Anterior cingulate cortex (tissue), 58 donors: ENCODE data around the gene SENP3.

Experiments used
- DNase-seq, 58 donors: peaks; one replicate each; lab custom pipeline; 2025; lab: John Stamatoyannopoulos, UW

SENP3 gene

DNA sequence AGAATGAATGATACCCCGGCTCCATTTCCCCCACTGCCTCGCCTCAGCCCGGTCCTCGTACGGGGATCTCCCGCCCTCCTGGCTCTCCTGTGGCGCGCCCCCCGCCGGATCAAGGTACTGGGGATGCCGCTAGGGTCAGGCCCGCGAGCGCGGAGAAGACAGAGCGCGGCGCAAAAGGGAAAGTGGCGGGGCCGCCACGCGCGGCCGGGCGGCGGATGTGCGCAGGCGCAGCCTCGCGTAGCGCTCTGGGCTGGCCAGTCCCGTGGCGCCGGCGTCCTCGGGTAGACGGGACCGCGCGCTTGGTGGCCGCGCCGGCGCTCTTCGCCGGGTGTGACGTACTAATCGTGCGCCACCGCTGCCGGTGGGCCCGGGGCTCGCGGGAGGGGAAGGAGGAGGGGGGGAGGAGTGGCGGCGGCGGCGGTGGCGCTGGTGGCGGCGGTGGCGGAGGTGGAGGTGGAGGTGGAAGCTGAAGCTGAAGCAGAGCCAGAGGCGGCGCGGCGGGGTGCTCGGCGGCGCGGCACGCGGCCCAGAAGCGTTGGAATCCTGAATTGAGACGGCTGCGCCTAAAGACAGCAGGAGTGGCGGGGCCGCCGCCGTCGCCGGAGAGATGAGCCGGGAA is at the start of gene SENP3:
SENP3 (plus strand) TSS at position 331 of the 619 bp plus-strand sequence. CDS start 1,158 bp downstream, outside the sequence.
- DNase-seq = peak in 55 of 58 donors; percentile 28 to 92 (median 83)

DNA sequence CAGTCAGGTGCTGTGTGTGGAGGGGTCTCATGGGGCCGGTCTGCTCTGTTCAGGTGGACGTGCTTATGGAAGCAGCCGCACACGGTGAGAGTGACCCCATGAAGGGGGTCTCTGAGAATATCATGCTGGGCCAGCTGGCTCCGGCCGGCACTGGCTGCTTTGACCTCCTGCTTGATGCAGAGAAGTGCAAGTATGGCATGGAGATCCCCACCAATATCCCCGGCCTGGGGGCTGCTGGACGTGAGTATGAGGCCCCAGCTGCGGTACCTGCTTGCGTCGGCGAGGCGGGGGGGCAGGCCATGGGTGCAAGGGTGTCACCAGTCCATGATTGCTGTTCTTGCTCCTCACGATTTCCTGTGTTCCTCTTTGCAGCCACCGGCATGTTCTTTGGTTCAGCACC is 49.6 kb upstream of the SENP3 start:
- no peak for DNase-seq

DNA sequence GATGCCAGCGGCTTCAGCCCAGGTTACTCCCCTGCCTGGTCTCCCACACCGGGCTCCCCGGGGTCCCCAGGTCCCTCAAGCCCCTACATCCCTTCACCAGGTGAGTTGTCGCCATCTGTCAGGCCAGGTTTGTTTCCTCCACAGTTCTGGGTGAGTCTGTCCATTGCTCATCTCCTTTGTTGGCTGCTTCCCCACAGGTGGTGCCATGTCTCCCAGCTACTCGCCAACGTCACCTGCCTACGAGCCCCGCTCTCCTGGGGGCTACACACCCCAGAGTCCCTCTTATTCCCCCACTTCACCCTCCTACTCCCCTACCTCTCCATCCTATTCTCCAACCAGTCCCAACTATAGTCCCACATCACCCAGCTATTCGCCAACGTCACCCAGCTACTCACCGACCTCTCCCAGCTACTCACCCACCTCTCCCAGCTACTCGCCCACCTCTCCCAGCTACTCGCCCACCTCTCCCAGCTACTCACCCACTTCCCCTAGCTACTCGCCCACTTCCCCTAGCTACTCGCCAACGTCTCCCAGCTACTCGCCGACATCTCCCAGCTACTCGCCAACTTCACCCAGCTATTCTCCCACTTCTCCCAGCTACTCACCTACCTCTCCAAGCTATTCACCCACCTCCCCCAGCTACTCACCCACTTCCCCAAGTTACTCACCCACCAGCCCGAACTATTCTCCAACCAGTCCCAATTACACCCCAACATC is 48.7 kb upstream of the SENP3 start:
- no peak for DNase-seq

DNA sequence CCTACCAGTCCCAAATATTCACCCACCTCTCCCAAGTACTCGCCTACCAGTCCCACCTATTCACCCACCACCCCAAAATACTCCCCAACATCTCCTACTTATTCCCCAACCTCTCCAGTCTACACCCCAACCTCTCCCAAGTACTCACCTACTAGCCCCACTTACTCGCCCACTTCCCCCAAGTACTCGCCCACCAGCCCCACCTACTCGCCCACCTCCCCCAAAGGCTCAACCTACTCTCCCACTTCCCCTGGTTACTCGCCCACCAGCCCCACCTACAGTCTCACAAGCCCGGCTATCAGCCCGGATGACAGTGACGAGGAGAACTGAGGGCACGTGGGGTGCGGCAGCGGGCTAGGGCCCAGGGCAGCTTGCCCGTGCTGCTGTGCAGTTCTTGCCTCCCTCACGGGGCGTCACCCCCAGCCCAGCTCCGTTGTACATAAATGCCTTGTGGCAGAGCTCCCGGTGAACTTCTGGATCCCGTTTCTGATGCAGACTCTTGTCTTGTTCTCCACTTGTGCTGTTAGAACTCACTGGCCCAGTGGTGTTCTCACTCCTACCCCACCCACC is 47.8 kb upstream of the SENP3 start:
- DNase-seq = peak in 1 of 58 donors; percentile 5

GRCh38 chr17:7515911-7516610 is 45.7 kb upstream of the SENP3 start:
- no peak for DNase-seq

- no peak for DNase-seq
These were observed 38.7 kb upstream of the SENP3 start for GRCh38 chr17:7523033-7523432.

DNA sequence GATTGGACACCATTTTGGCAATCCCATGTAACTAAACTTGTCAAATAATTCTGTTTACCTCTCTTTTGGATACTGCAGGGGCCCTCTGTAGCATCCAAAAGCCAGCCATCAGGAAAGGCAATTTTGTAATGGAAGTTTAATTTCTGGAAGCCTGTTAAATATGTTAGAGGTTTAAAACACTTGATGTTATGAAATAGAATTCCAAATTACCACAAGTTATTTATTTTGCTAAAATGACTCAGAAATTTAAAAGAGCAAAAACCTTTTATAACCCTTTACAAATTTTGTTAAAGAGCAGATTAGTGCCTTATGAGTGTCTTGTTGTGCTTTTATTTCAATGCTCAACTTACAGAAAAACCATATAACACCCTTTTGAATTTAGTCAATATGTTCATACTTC is 32.9 kb upstream of the SENP3 start:
- DNase-seq = no peak

DNA sequence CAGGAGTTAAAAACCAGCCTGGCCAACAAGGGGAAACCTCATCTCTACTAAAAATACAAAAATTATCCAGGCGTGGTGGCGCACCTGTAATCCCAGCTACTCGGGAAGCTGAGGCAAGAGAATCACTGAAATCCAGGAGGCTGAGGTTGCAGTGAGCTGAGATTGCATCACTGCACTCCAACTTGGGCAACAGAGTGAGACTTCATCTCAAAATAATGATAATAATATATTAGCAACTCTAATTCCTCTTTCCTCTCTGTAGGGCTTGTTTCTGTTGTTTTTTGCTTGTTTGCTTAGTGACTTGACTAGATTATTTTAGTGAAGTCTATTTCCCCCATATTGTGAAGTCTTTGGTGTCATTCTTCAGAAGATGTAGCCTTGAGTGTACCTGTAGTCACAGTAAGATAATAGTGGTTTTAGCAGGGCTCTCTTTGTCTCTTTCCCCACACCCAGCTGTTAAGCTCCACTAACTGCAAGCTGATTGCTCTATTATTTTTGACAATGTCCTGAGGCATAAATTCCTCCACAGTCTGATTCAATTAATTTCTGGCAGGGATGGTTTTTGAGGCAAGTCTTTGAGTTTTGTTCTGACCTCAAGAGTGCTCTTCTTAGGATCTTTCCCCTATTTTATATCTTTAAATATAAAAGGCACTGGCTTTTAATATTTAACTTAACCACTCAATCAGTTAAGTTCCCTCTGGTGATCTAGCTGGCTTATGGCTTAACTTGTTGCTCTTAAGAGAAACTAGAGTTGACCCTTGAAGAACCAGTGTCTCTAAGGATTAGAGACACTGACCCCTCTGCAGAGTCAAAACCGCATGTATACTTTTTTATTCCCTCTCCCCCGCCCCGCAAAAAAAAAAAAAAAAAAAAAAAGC is 31.5 kb upstream of the SENP3 start:
- DNase-seq = no peak

GRCh38 chr17:7538050-7538449 is 23.7 kb upstream of the SENP3 start:
- no peak for DNase-seq

DNA sequence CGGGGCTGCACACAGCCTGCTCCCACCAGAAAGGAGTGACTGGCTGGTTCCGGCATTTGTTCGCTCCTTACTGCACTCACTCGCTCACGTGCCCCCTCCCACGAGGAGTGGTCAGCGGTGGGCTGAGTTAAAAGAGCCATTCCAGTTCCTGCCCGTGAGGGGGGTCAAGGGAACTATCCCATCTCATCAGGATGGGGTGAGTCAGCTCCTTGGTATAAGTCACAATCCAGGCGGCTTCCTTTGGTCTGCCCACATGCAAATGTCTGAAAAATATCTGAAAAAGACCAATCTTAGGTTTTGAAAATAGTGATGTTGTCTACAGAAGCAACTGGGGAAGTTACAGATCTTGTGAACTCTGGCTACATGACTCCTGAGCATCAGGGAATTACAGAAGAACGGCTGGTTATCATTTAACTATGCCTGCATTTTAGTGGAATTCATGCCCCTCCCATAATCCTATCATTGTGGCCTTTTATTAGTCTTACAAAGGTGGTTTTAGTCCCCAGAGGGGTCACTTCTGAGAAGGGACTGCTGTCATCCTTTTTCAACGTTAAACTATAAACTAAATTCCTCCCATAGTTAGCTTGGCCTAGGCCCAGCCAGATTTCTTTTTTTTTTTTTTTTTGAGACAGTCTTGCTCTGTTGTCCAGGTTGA is 22.7 kb upstream of the SENP3 start:
- DNase-seq = no peak

DNA sequence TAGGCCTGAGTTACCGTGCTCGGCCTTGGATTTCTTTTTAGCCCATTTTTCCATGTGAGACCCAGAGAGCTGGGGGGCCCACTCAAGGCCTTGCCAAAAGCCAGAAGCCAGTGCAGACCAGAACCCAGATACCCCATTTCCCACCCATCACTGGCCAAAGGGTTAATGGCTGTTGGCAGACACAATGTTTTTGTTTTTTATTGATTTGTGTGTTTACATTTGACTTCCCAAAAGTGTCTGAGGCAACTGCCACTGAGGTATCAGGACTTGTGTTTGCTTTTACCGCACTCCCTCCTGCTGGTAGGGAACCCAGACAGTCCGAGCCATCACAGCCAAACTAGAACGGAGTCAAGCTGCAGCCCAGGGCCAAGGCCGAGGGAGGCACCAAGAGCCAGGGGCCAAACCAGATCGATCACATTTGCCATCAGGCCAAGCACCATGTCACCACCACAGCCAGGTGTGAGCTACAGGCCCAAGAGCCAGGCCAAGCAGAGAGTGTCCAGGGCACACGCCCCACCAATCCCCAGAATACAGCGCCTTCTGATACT is 20.6 kb upstream of the SENP3 start:
- no peak for DNase-seq

DNA sequence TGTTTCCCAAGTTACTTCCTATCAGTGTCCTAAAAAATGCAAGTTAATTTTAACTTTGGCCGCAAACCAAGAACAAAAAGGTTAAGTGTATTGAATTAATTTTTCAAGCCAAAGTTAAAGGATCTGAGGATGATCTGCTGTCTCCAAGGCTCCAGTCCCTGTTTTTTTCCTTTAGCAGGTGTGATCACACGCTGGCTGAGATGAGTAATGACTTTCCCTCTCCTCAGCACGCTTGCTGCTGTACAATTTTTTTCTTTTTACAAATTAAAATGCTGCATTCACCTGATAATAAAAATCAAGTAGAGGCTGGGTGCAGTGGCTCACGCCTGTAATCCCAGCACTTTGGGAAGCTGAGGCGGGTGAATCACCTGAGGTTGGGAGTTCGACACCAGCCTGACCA is 16.8 kb upstream of the SENP3 start:
- no peak for DNase-seq

DNA sequence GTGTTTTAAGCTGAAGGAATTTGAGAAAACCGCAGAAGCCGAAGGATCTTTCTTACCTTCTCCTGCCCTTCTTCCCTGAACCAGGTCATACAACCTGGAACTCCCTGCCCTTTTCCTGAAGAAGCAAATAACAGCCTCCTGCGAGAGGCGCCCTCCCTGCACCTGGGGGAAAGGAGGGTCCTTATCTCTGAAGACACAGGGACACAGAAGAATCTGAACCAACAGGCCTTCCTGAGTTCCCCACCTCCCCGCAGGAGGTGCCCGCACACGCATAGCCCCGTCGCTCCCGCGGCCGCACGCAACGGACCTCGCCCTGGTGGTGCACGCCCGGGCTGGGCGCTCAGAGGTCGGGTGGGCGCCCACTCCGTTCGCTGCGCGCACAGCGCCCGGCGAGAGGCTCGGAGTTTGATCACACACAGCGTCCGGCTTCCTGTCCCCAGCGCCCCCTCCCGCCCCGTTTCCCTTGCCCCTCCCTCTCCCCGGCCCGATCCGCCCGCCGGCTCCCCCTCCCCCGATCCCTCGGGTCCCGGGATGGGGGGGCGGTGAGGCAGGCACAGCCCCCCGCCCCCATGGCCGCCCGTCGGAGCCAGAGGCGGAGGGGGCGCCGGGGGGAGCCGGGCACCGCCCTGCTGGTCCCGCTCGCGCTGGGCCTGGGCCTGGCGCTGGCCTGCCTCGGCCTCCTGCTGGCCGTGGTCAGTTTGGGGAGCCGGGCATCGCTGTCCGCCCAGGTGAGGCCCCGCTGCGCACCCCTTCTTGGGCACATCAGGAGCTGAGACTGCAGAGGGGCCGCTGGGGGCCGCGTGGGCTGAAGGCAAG is 12.9 kb upstream of the SENP3 start, which contains the start of gene TNFSF12:
TNFSF12 (plus strand) TSS at position 474 of the 816 bp plus-strand sequence; CDS start at position 570, 96 bp downstream.
- peak in 42 of 58 donors; percentile 13 to 71 (median 42) for DNase-seq

GRCh38 chr17:7549401-7550055 is 12.2 kb upstream of the SENP3 start:
- peak in 9 of 58 donors; percentile 16 to 73 (median 38) for DNase-seq

- no peak for DNase-seq
These were observed 11.4 kb upstream of the SENP3 start for GRCh38 chr17:7550344-7550743.

DNA sequence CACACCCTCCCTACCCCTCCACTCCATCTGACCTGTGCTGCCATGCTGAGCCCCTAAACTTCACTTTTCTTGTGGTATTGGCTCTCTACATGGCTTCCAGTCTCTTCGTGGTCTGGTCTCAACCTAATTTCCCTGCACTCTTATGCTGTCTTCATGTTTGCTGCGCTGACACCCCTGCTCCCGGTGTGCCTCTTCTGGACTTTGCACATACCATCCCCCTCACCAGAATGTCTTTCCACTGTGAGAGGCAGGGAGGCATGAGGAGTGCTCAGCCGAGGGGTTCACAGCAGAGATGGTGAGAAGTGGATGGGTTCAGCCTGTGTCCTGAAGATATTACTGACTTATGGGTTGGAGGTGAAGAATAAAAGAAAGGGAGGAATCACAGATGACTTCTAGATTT is 10.3 kb upstream of the SENP3 start:
- no peak for DNase-seq

- DNase-seq = peak in 4 of 58 donors; percentile 9 to 32 (median 16)
These were observed 9.1 kb upstream of the SENP3 start for GRCh38 chr17:7552621-7553051.

DNA sequence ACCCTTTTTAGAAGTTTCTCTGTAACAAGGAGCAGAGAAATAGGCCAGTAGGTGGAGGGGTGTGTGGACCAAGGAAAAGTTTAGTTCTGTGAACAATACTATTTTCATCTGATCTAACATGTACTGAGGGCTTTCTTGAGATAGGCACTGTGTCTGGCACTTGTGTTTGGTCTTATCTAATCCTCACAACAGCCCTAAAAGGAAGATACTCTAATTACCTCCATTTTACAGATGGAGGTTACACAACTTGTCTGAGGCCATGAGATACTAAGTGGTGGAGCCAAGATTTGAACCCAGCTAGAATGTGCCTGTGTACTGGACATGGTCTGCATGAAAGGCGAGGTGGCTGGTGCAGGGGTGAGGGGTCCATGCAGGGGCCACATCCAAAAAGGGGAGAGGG is 8.4 kb upstream of the SENP3 start:
- no peak for DNase-seq
